Measurements from ENCODE around the gene NRP2. TPM values are rescaled to one million over a fixed set of nuclear protein-coding genes. Genes with fewer than 3 reads are reported as not detected.
A peak's percentile ranks its signal among the peaks of the same experiment; 100 is the strongest.

The NRP2 gene
- total RNA-seq, 1 experiment from 2014 or later: 31.0 TPM

- no peak for TF ChIP-seq EZH2 (IDR thresholded peaks at IDR 0.05; ENCODE audit: low read depth)
- no peak for TF ChIP-seq CTCF (conservative IDR thresholded peaks at IDR 0.05)
- H3K79me2 ChIP-seq (ENCODE audit: low read depth): no peaks in the 10 kb centered on the region
- H4K20me1 ChIP-seq (ENCODE audit: insufficient read depth): no peaks in the 10 kb centered on the region
- H3K27ac ChIP-seq: peak overlapping the region; percentile 9; the same call in 1 of the 2 replicates
- intact Hi-C loops (cut with micrococcal nuclease; ENCODE audit: unreplicated experiment): no loop called here
- no peak overlapping the region for H3K4me3 ChIP-seq
- ChIA-PET POLR2A (ENCODE audit: unreplicated experiment) (interaction anchor here (0.7 kb wide), 1 partner anchor 13 kb away, joined by 3 read pairs; no protein-coding TSS in a partner anchor), CTCF (no interaction called here)
- no peaks in the 10 kb centered on the region for H3K27me3 ChIP-seq (ENCODE audit: insufficient read depth, low read depth)
- peak in 1 of 2 experiments; percentile 77 for DNase-seq
- H3K4me2 ChIP-seq: peak overlapping the region; percentile 4; the same call in 1 of the 2 replicates
- H3F3A ChIP-seq (ENCODE audit: insufficient read depth, low read depth): peaks cover under 1% of the 10 kb centered on the region; the same call in 1 of the 2 replicates
- H3K4me1 ChIP-seq (replicated peaks; ENCODE audit: insufficient read depth): peaks cover 29% of the 10 kb centered on the region
- no peaks in the 10 kb centered on the region for H3K9me2 ChIP-seq (ENCODE audit: insufficient read depth)
- no TSS peak for BruUV-seq (replicated peaks)
- H3K9me3 ChIP-seq (ENCODE audit: insufficient read depth, low read depth): no peaks in the 10 kb centered on the region
- H2AFZ ChIP-seq: no peak overlapping the region
- 0 out of 2 replicates have a peak, but pooled peaks cover 9% of the 10 kb centered on the region for H3K36me3 ChIP-seq (ENCODE audit: low read depth)
These were observed 59.1 kb downstream of the NRP2 start for GRCh38 chr2:205741256-205741978.

GRCh38 chr2:205743137-205743536 is 60.8 kb downstream of the NRP2 start:
- POLR2A ChIA-PET (ENCODE audit: unreplicated experiment): no interaction called here
- Histone ChIP-seq H3K4me2 (no peak overlapping the region), H3K9me3 (ENCODE audit: insufficient read depth, low read depth) (no peaks in the 10 kb centered on the region), H4K20me1 (ENCODE audit: insufficient read depth) (no peaks in the 10 kb centered on the region), H3K4me1 (replicated peaks; ENCODE audit: insufficient read depth) (peaks cover 47% of the 10 kb centered on the region), H3F3A (ENCODE audit: insufficient read depth, low read depth) (peaks cover 18% of the 10 kb centered on the region), H3K27me3 (ENCODE audit: insufficient read depth, low read depth) (no peaks in the 10 kb centered on the region), H3K4me3 (no peak overlapping the region), H3K79me2 (ENCODE audit: low read depth) (no peaks in the 10 kb centered on the region), H3K27ac (no peak overlapping the region), H3K36me3 (ENCODE audit: low read depth) (0 out of 2 replicates have a peak, but pooled peaks cover 9% of the 10 kb centered on the region), H3K9me2 (ENCODE audit: insufficient read depth) (no peaks in the 10 kb centered on the region), H2AFZ (no peak overlapping the region)
- no peak for TF ChIP-seq EZH2 (IDR thresholded peaks at IDR 0.05; ENCODE audit: low read depth)
- no peak for TF ChIP-seq CTCF (conservative IDR thresholded peaks at IDR 0.05)
- BruUV-seq (replicated peaks): no TSS peak
- CTCF ChIA-PET: no interaction called here
- intact Hi-C loops (cut with micrococcal nuclease; ENCODE audit: unreplicated experiment): no loop called here
- DNase-seq: no peak

GRCh38 chr2:205744074-205744591 is 61.8 kb downstream of the NRP2 start:
- H2AFZ ChIP-seq: no peak overlapping the region
- H3K4me3 ChIP-seq: no peak overlapping the region
- peaks cover 26% of the 10 kb centered on the region for H3F3A ChIP-seq (ENCODE audit: insufficient read depth, low read depth)
- H3K4me2 ChIP-seq: no peak overlapping the region
- no peaks in the 10 kb centered on the region for H4K20me1 ChIP-seq (ENCODE audit: insufficient read depth)
- 0 out of 2 replicates have a peak, but pooled peaks cover 9% of the 10 kb centered on the region for H3K36me3 ChIP-seq (ENCODE audit: low read depth)
- H3K9me2 ChIP-seq (ENCODE audit: insufficient read depth): no peaks in the 10 kb centered on the region
- CTCF ChIA-PET: no interaction called here
- no peak overlapping the region for H3K27ac ChIP-seq
- no peaks in the 10 kb centered on the region for H3K27me3 ChIP-seq (ENCODE audit: insufficient read depth, low read depth)
- BruUV-seq (replicated peaks): no TSS peak
- POLR2A ChIA-PET (ENCODE audit: unreplicated experiment): no interaction called here
- H3K4me1 ChIP-seq (replicated peaks; ENCODE audit: insufficient read depth): peaks cover 55% of the 10 kb centered on the region
- TF ChIP-seq EZH2 (IDR thresholded peaks at IDR 0.05; ENCODE audit: low read depth) (no peak), CTCF (conservative IDR thresholded peaks at IDR 0.05) (no peak)
- no peaks in the 10 kb centered on the region for H3K9me3 ChIP-seq (ENCODE audit: insufficient read depth, low read depth)
- H3K79me2 ChIP-seq (ENCODE audit: low read depth): no peaks in the 10 kb centered on the region
- no peak for DNase-seq
- intact Hi-C loops (cut with micrococcal nuclease; ENCODE audit: unreplicated experiment): no loop called here

Measured in PC-9 (cell line).